PC-9 (cell line): ENCODE measurements around the gene CSK. TPM values are rescaled to one million over a fixed set of nuclear protein-coding genes. Genes with fewer than 3 reads are reported as not detected.

ENCODE experiments used
- BruUV-seq: library from RNA; stranded (reverse); fragments of 400-500 nt; replicated peaks from 2 replicates; lab custom pipeline; 2021; lab: Mats Ljungman, UMichigan
- CTCF ChIA-PET: fragments of 300-600 bp; sonication (Branson Sonifier 250); formaldehyde crosslinking; loops from one replicate; lab custom pipeline; 2022; ENCODE audit warnings: antibody characterized with exemption; lab: Charles Lee
- POLR2A ChIA-PET: fragments of 300-600 bp; sonication (Branson Sonifier 250); formaldehyde crosslinking; loops from one replicate; lab custom pipeline; 2022; ENCODE audit warnings: antibody characterized with exemption; ENCODE audit not compliant: unreplicated experiment; lab: Charles Lee
- DNase-seq, 2 experiments: peaks; one replicate each; pipeline versions ENCODE4 v3.0.0 to v3.0.0-alpha.2; 2015 to 2022; ENCODE audit warnings: mixed read lengths in 1 of 2
- H2AFZ ChIP-seq: fragments of 200-600 bp; sonication (generic); 2 replicates; pipeline ENCODE4 v1.8.1; 2017; ENCODE audit warnings: antibody characterized with exemption
- H3F3A ChIP-seq: fragments of 200-600 bp; sonication (generic); 2 replicates; pipeline ENCODE4 v1.8.1; 2017; ENCODE audit warnings: antibody characterized with exemption, mild to moderate bottlenecking, low read depth; ENCODE audit not compliant: insufficient read depth
- H3K27ac ChIP-seq: fragments of 200-600 bp; sonication (generic); 2 replicates; pipeline ENCODE4 v1.6.1; 2016; ENCODE audit warnings: mixed run types
- H3K27me3 ChIP-seq: fragments of 200-600 bp; sonication (generic); 2 replicates; pipeline ENCODE4 v1.6.1; 2016; ENCODE audit warnings: low read depth, mixed run types; ENCODE audit not compliant: insufficient read depth
- H3K36me3 ChIP-seq: fragments of 200-600 bp; sonication (generic); 2 replicates; pipeline ENCODE4 v1.6.1; 2016; ENCODE audit warnings: low read depth, mixed run types
- H3K4me1 ChIP-seq: fragments of 200-600 bp; sonication (generic); replicated peaks from 2 replicates; pipeline ENCODE4 v1.6.1; 2016; ENCODE audit warnings: mixed run types; ENCODE audit not compliant: insufficient read depth
- H3K4me2 ChIP-seq: fragments of 200-600 bp; sonication (generic); 2 replicates; pipeline ENCODE4 v1.6.1; 2017; ENCODE audit warnings: mixed run types
- H3K4me3 ChIP-seq: fragments of 200-600 bp; sonication (generic); 2 replicates; pipeline ENCODE4 v1.6.1; 2016; ENCODE audit warnings: mixed run types
- H3K79me2 ChIP-seq: fragments of 200-600 bp; sonication (generic); 2 replicates; pipeline ENCODE4 v1.6.1; 2017; ENCODE audit warnings: low read depth, mixed run types
- H3K9me2 ChIP-seq: fragments of 200-600 bp; sonication (generic); 2 replicates; pipeline ENCODE4 v1.8.1; 2017; ENCODE audit warnings: mild to moderate bottlenecking; ENCODE audit not compliant: insufficient read depth
- H3K9me3 ChIP-seq: fragments of 200-600 bp; sonication (generic); 2 replicates; pipeline ENCODE4 v1.8.1; 2016; ENCODE audit warnings: low read depth; ENCODE audit not compliant: insufficient read depth
- H4K20me1 ChIP-seq: fragments of 200-600 bp; sonication (generic); 2 replicates; pipeline ENCODE4 v1.8.1; 2017; ENCODE audit not compliant: insufficient read depth
- CTCF ChIP-seq: fragments of 200-600 bp; sonication (generic); conservative IDR thresholded peaks from 2 replicates; pipeline ENCODE4 v1.6.1; 2017; ENCODE audit warnings: mixed run types, antibody characterized with exemption, mild to moderate bottlenecking, moderate library complexity
- EZH2 ChIP-seq: fragments of 200-600 bp; sonication (generic); IDR thresholded peaks from 2 replicates; pipeline ENCODE4 v1.8.0; 2017; ENCODE audit warnings: antibody characterized with exemption, low read depth
- intact Hi-C: fragments of 100-400 bp; cut with micrococcal nuclease; formaldehyde crosslinking; loops from one replicate; pipeline ENCODE4 v1.10.0; 2022; ENCODE audit not compliant: unreplicated experiment
- total RNA-seq: library from RNA; stranded (reverse); gene quantifications from 2 replicates; pipeline ENCODE4 v1.2.3, GENCODE V29; 2021

CSK gene
- total RNA-seq, 1 experiment from 2014 or later, result 78.3 TPM

- Histone ChIP-seq H3K4me3 (no peak overlapping the region), H3K27me3 (no peaks in the 10 kb centered on the region), H3F3A (peaks cover 9% of the 10 kb centered on the region), H3K79me2 (no peaks in the 10 kb centered on the region), H3K27ac (no peak overlapping the region), H3K9me3 (no peaks in the 10 kb centered on the region), H3K9me2 (no peaks in the 10 kb centered on the region), H4K20me1 (no peaks in the 10 kb centered on the region), H3K36me3 (no peaks in the 10 kb centered on the region), H3K4me1 (peaks cover 7% of the 10 kb centered on the region; the same call in 1 of the 2 replicates), H3K4me2 (no peak overlapping the region), H2AFZ (no peak overlapping the region)
- no peak for DNase-seq
- TF ChIP-seq CTCF (no peak), EZH2 (no peak)
- intact Hi-C loops, result no loop called here
- POLR2A ChIA-PET, result no interaction called here
- CTCF ChIA-PET, result no interaction called here
- BruUV-seq, result no TSS peak
Measured at GRCh38 chr15:74750751-74751150, 31.1 kb upstream of the CSK start.

- no peak overlapping the region for H3K27ac ChIP-seq
- H2AFZ ChIP-seq, result no peak overlapping the region
- H4K20me1 ChIP-seq, result no peaks in the 10 kb centered on the region
- H3K4me1 ChIP-seq, result peaks cover 7% of the 10 kb centered on the region; the same call in 1 of the 2 replicates
- TF ChIP-seq CTCF (no peak), EZH2 (no peak)
- BruUV-seq, result no TSS peak
- intact Hi-C loops, result no loop called here
- DNase-seq, result no peak
- no peaks in the 10 kb centered on the region for H3K9me3 ChIP-seq
- no peaks in the 10 kb centered on the region for H3K36me3 ChIP-seq
- ChIA-PET CTCF (interaction anchor here (0.6 kb wide), 1 partner anchor 416 kb away, joined by 3 read pairs; no protein-coding TSS in a partner anchor), POLR2A (no interaction called here)
- peaks cover 9% of the 10 kb centered on the region for H3F3A ChIP-seq
- H3K4me2 ChIP-seq, result no peak overlapping the region; the same call in 1 of the 2 replicates
- H3K9me2 ChIP-seq, result no peaks in the 10 kb centered on the region
- H3K79me2 ChIP-seq, result no peaks in the 10 kb centered on the region
- no peak overlapping the region for H3K4me3 ChIP-seq
- no peaks in the 10 kb centered on the region for H3K27me3 ChIP-seq
Measured at GRCh38 chr15:74752011-74752410, 29.9 kb upstream of the CSK start.

GRCh38 chr15:74752531-74752930 is 29.3 kb upstream of the CSK start:
- peak; percentile 26 to 82 for DNase-seq
- no TSS peak for BruUV-seq
- no peak overlapping the region; the same call in 1 of the 2 replicates for H3K4me2 ChIP-seq
- no peak overlapping the region for H3K4me3 ChIP-seq
- no peaks in the 10 kb centered on the region for H3K79me2 ChIP-seq
- CTCF ChIA-PET, result interaction anchor here (0.6 kb wide), 1 partner anchor 416 kb away, joined by 3 read pairs; no protein-coding TSS in a partner anchor
- no peaks in the 10 kb centered on the region for H3K9me3 ChIP-seq
- no peak overlapping the region for H2AFZ ChIP-seq
- H3K27ac ChIP-seq, result no peak overlapping the region
- no peaks in the 10 kb centered on the region for H3K9me2 ChIP-seq
- intact Hi-C loops, result no loop called here
- H3K4me1 ChIP-seq, result peaks cover 7% of the 10 kb centered on the region; the same call in 1 of the 2 replicates
- POLR2A ChIA-PET, result no interaction called here
- H3F3A ChIP-seq, result peaks cover 9% of the 10 kb centered on the region
- no peaks in the 10 kb centered on the region for H3K27me3 ChIP-seq
- TF ChIP-seq EZH2 (no peak), CTCF (no peak)
- no peaks in the 10 kb centered on the region for H4K20me1 ChIP-seq
- H3K36me3 ChIP-seq, result no peaks in the 10 kb centered on the region
